Body of pancreas (tissue), 4 donors: ENCODE measurements around the gene APIP. TPM values are rescaled to one million over a fixed set of nuclear protein-coding genes. Genes with fewer than 3 reads are reported as not detected.
"Not testable (repeated sequence)": the region's sequence is repeated elsewhere in the genome, so short reads cannot be mapped to it uniquely, and the experiment has no call there.

ENCODE experiments used
- ATAC-seq: fragments of 150-250 bp; one replicate; pipeline ENCODE4 v1.9.1; 2016
- DNase-seq, 4 donors: peaks; one replicate each; pipeline ENCODE4 v3.0.0-alpha.2; 2019
- H3K27ac ChIP-seq, 4 donors: fragments of 200-600 bp; sonication (generic); 1 replicate in 3 of 4; 2 replicates in 1 of 4; pipeline versions ENCODE4 v1.5.1 to v1.6.1; 2016 to 2019; ENCODE audit warnings: mild to moderate bottlenecking in 1 of 4, mixed read lengths in 1 of 4, moderate library complexity in 1 of 4
- H3K27me3 ChIP-seq, 2 donors: fragments of 200-600 bp; sonication (generic); one replicate each; pipeline ENCODE4 v1.6.0; 2016; ENCODE audit warnings: mild to moderate bottlenecking in 1 of 2
- H3K36me3 ChIP-seq, 2 donors: fragments of 200-600 bp; sonication (generic); replicated peaks in 1 of 2; 2 replicates each; pipeline ENCODE4 v1.5.1; 2016; ENCODE audit warnings: low read depth in 2 of 2; ENCODE audit not compliant: insufficient read depth in 1 of 2
- H3K4me1 ChIP-seq: fragments of 200-600 bp; sonication (generic); one replicate; pipeline ENCODE4 v1.6.0; 2016
- H3K4me3 ChIP-seq, 2 donors: fragments of 200-600 bp; sonication (generic); 1 replicate in 1 of 2; 2 replicates in 1 of 2; pipeline ENCODE4 v1.5.1; 2016 to 2019
- H3K9me3 ChIP-seq, 3 donors: fragments of 200-600 bp; sonication (generic); 1 replicate in 2 of 3; 2 replicates in 1 of 3; pipeline ENCODE4 v1.5.1; 2016
- POLR2A ChIP-seq, 3 donors: fragments of 450-650 bp; IDR thresholded peaks; one replicate each; pipeline ENCODE4 v1.6.1; 2016; ENCODE audit warnings: antibody characterized with exemption in 3 of 3, mild to moderate bottlenecking in 2 of 3
- WGBS, 2 donors: methylation state at CpG; one replicate each; pipeline ENCODE4 v1.1.5; 2017; 5-methylcytosine and 5-hydroxymethylcytosine counted together
- intact Hi-C: fragments of 100-400 bp; cut with DNase I; formaldehyde crosslinking; loops from one replicate; pipeline ENCODE4 v1.15.1; 2023
- total RNA-seq, 2 donors: library from RNA; depleted of rRNA; stranded (reverse); fragments of >200 nt; gene quantifications; one replicate each; pipeline ENCODE4 v1.1.0, GENCODE V29; 2016
- TF ChIP-seq, protein P1 (sequence below), 7 experiments: fragments of 450-650 bp in 4 of 7; fragments of 200-600 bp in 3 of 7; sonication (generic) in 3 of 7; IDR thresholded peaks; one replicate each; pipeline ENCODE4 v1.5.1; 2016 to 2019; ENCODE audit warnings: antibody characterized with exemption in 7 of 7

The APIP gene
- total RNA-seq, 2 donors from 2014 or later: 8.9 to 36.8 TPM

DNA sequence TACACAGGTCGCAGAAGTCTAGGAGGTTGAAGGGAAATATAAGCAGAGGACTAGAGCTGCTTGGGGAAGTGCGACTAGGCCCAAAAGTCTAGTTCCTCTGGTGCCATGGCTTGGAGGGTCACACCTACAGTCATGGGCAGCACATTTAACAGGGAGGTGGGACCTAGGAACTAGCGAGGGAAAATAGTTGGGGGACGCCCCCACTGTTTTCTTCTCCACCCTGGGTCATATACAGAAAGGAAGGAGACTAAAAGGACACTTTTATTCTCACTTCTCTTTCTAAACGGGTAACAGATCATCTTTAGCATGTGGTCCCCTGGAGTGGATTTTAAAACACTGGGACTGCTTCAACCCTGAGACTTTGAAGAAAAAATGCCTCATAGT, 16.6 kb downstream of the APIP start:
- DNase-seq (no peak), ATAC-seq (no peak)
- 93 to 94% methylated on average over 5 of the region's 5 CpGs for WGBS, 2 donors
- Histone ChIP-seq H3K9me3 (peaks cover 0 to 18% (median 0%) of the 10 kb centered on the region in 3 donors), H3K27me3 (no peaks in the 10 kb centered on the region), H3K4me1 (no peaks in the 10 kb centered on the region), H3K36me3 (no peaks in the 10 kb centered on the region), H3K4me3 (no peak overlapping the region), H3K27ac (no peak overlapping the region)
- TF ChIP-seq POLR2A (IDR thresholded peaks at IDR 0.05): no peak
- TF ChIP-seq, protein P1, sequence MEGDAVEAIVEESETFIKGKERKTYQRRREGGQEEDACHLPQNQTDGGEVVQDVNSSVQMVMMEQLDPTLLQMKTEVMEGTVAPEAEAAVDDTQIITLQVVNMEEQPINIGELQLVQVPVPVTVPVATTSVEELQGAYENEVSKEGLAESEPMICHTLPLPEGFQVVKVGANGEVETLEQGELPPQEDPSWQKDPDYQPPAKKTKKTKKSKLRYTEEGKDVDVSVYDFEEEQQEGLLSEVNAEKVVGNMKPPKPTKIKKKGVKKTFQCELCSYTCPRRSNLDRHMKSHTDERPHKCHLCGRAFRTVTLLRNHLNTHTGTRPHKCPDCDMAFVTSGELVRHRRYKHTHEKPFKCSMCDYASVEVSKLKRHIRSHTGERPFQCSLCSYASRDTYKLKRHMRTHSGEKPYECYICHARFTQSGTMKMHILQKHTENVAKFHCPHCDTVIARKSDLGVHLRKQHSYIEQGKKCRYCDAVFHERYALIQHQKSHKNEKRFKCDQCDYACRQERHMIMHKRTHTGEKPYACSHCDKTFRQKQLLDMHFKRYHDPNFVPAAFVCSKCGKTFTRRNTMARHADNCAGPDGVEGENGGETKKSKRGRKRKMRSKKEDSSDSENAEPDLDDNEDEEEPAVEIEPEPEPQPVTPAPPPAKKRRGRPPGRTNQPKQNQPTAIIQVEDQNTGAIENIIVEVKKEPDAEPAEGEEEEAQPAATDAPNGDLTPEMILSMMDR (IDR thresholded peaks at IDR 0.05): no peak
- intact Hi-C loops: no loop called here

DNA sequence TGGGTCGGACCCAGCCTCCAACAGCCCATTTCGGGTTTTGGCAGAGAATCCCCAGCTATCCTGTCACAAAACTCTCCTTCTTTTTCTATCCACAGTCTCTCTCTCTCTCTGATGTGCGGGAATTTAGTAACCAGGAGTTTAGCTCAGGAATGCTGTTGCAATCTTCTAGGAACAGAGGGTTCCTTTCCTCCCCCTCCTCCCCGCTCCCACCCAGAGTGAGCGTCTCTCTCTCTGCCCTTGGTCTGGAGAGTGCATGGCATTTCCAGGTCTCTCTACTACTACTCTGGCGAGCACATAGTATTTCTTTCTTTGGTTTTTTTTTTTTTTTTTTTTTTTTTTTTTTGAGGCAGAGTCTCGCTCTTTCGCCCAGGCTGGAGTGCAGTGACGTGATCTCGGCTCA, 17.7 kb downstream of the APIP start:
- H3K27ac ChIP-seq: no peak overlapping the region
- no peak overlapping the region for H3K4me3 ChIP-seq
- no peaks in the 10 kb centered on the region for H3K36me3 ChIP-seq
- DNase-seq (no peak), ATAC-seq (no peak)
- H3K27me3 ChIP-seq: no peaks in the 10 kb centered on the region
- TF ChIP-seq POLR2A (IDR thresholded peaks at IDR 0.05): no peak
- TF ChIP-seq, protein P1 (IDR thresholded peaks at IDR 0.05): no peak
- 92 to 93% methylated on average over 7 to 10 of the region's 10 CpGs for WGBS, 2 donors
- intact Hi-C loops: no loop called here
- H3K9me3 ChIP-seq: peaks cover 0 to 18% (median 0%) of the 10 kb centered on the region in 3 donors
- no peaks in the 10 kb centered on the region for H3K4me1 ChIP-seq

DNA sequence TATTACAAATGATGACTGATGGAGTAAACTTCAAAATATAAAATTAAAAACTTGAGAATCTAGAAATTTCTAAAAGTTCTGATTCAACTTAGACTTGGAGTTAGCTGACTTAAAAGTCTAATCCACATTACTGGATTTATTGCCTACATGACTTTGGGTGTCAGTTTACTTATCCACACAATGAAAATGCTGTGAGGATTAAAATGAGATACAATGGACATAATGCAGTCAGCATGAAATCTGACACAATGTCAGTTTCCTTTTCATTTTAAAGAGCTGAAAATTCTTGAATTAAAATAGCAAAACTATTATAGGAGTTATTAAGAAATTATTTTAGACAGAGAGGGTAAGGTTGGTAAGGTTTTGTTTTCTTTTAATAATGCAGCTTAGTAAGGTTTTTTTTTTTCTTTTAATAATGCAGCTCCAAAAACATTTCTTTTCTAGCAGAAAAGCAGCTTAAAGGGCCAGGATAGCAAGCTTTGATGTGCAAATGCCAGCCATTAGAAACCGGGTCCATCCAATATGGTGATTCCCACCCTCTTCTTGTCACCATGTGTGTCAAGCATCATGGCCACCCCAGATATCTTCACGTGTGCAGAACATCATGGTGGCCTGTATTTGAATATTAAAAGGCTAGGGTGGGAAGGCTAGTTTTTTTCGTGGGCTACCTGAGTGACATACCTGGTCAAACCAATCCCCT, 18.9 kb downstream of the APIP start:
- DNase-seq (no peak), ATAC-seq (no peak)
- Histone ChIP-seq H3K36me3 (no peaks in the 10 kb centered on the region), H3K27me3 (no peaks in the 10 kb centered on the region), H3K9me3 (peaks cover 0 to 18% (median 0%) of the 10 kb centered on the region in 3 donors), H3K4me3 (no peak overlapping the region), H3K4me1 (no peaks in the 10 kb centered on the region), H3K27ac (no peak overlapping the region)
- TF ChIP-seq POLR2A (IDR thresholded peaks at IDR 0.05): no peak
- TF ChIP-seq, protein P1 (IDR thresholded peaks at IDR 0.05): no peak
- WGBS, 2 donors: 93 to 98% methylated on average over 3 of the region's 3 CpGs
- intact Hi-C loops: no loop called here

DNA sequence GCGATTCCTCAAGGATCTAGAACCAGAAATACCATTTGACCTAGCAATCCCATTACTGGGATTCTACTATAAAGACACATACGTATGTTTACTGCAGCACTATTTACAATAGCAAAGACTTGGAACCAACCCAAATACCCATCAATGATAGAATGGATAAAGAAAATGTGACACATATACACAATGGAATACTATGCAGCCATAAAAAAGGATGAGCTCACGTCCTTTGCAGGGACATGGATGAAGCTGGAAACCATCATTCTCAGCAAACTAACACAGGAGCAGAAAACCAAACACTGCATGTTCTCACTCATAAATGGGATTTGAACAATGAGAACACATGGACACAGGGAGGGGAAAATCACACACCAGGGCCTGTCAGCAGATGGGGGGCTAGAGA, 20.0 kb downstream of the APIP start:
- H3K4me3 ChIP-seq, H3K4me1 ChIP-seq, DNase-seq, H3K27ac ChIP-seq, ATAC-seq, intact Hi-C loops, H3K36me3 ChIP-seq, H3K27me3 ChIP-seq: not testable (repeated sequence)
- peaks cover 0 to 18% (median 0%) of the 10 kb centered on the region in 3 donors for H3K9me3 ChIP-seq
- WGBS, 2 donors: 92 to 98% methylated on average over 3 of the region's 3 CpGs

DNA sequence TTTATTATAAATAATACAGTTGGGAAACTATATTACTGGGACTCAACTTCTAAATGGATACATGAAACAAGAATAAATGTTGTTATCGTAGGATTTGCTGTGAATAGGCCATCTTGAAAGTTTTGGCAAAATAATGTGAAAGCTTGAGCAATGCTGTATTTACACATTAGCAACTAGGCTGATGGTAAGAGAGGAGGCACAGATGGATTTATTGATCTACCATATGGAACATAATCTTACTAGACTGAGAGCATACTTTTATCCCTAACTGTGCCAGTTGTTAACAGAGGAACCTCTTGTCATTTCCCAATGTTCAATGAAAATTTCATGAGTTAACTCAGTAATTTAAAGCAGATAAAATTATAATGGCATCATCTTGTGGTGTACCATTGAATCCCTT, 22.8 kb downstream of the APIP start:
- Histone ChIP-seq H3K4me1 (no peaks in the 10 kb centered on the region), H3K27ac (no peak overlapping the region), H3K27me3 (no peaks in the 10 kb centered on the region), H3K9me3 (no peaks in the 10 kb centered on the region), H3K36me3 (no peaks in the 10 kb centered on the region), H3K4me3 (no peak overlapping the region)
- DNase-seq: no peak
- TF ChIP-seq, protein P1 (IDR thresholded peaks at IDR 0.05): no peak
- no peak for TF ChIP-seq POLR2A (IDR thresholded peaks at IDR 0.05)
- intact Hi-C loops: no loop called here
- 68 to 87% methylated on average over 1 of the region's 1 CpG for WGBS, 2 donors
- ATAC-seq: no peak
